ENCODE data around the gene SCP2.

GRCh38 chr1:52938183-52938451, 11.0 kb downstream of the SCP2 start:
- TF ChIP-seq POLR2A (IDR thresholded peaks at IDR 0.05), result no peak
- TF ChIP-seq CTCF (IDR thresholded peaks at IDR 0.05), result no peak
